GM12872 (cell line): ENCODE results near the gene FAAH.

ENCODE experiments used
- CTCF ChIP-seq: IDR thresholded peaks from 3 replicates; pipeline ENCODE4 v1.5.1; 2011; ENCODE audit warnings: low read depth, mild to moderate bottlenecking, low read length, moderate library complexity; ENCODE audit not compliant: insufficient read depth

FAAH gene

GRCh38 chr1:46448109-46448911 lies 54.2 kb downstream of the FAAH start:
- no peak for TF ChIP-seq CTCF

GRCh38 chr1:46449223-46450159 lies 55.4 kb downstream of the FAAH start:
- TF ChIP-seq CTCF = no peak

- TF ChIP-seq CTCF = no peak
Observed at GRCh38 chr1:46450160-46450517, 56.0 kb downstream of the FAAH start.

- TF ChIP-seq CTCF = no peak
Observed at GRCh38 chr1:46451948-46452930, 58.1 kb downstream of the FAAH start.

- TF ChIP-seq CTCF = no peak
Observed at GRCh38 chr1:46452931-46453325, 58.8 kb downstream of the FAAH start.

GRCh38 chr1:46453449-46453848 lies 59.3 kb downstream of the FAAH start:
- TF ChIP-seq CTCF = no peak
